Hepatocyte (in vitro differentiated cells): Measurements from ENCODE around the gene GIPC1.

Experiments
- EZH2 ChIP-seq: fragments of 200-600 bp; sonication (generic); IDR thresholded peaks from 2 replicates; pipeline ENCODE4 v1.6.1; 2016; ENCODE audit warnings: antibody characterized with exemption, mild to moderate bottlenecking, borderline replicate concordance
- TF ChIP-seq, protein P1 (sequence below): fragments of 200-600 bp; sonication (generic); IDR thresholded peaks from 2 replicates; pipeline ENCODE4 v1.5.1; 2016; ENCODE audit warnings: antibody characterized with exemption, mild to moderate bottlenecking; ENCODE audit not compliant: poor library complexity

DNA sequence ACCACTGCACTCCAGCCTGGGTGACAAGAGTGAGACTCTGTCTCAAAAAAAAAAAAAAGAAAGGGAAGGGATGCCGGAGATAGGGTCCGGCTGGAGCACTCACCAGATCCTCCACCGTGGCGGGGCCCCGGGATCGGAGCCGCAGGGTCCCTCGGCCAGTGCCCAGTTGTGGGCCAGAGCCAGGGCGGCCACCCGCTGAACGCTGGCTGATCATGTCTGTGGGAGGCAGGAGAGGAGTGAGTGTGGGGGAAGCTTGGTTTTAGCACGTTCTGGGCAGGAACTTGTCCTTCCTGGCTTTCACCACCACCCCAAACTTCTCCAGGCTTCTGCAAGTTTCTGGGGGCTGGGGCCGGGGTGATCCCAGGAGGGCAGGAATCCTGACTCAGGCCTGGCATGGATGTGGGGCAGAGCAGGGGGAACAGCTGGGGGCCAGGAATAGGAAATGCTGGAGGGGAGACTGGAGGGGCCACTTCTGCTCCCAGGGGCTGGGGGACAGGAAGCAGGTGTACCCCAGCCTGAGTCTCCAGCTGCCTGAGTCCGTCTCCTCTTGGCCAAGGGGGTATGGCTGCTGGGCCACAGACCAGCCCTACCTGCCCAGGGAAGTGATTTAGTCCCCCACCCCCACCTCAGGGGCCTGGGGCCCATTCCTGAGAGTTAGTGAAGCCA lies 16.5 kb downstream of the GIPC1 start:
- TF ChIP-seq, protein P1, sequence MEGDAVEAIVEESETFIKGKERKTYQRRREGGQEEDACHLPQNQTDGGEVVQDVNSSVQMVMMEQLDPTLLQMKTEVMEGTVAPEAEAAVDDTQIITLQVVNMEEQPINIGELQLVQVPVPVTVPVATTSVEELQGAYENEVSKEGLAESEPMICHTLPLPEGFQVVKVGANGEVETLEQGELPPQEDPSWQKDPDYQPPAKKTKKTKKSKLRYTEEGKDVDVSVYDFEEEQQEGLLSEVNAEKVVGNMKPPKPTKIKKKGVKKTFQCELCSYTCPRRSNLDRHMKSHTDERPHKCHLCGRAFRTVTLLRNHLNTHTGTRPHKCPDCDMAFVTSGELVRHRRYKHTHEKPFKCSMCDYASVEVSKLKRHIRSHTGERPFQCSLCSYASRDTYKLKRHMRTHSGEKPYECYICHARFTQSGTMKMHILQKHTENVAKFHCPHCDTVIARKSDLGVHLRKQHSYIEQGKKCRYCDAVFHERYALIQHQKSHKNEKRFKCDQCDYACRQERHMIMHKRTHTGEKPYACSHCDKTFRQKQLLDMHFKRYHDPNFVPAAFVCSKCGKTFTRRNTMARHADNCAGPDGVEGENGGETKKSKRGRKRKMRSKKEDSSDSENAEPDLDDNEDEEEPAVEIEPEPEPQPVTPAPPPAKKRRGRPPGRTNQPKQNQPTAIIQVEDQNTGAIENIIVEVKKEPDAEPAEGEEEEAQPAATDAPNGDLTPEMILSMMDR = no peak
- TF ChIP-seq EZH2 = no peak
